ENCODE results near the gene ZBTB46. TPM values are rescaled to one million over a fixed set of nuclear protein-coding genes. Genes with fewer than 3 reads are reported as not detected.

ZBTB46 gene
- total and polyA plus RNA-seq, 10 of the 15 experiments (the other 5 are each of a cell fraction or from before 2014, with no cell fraction given), result 0.15 to 0.92 (median 0.34) TPM

DNA sequence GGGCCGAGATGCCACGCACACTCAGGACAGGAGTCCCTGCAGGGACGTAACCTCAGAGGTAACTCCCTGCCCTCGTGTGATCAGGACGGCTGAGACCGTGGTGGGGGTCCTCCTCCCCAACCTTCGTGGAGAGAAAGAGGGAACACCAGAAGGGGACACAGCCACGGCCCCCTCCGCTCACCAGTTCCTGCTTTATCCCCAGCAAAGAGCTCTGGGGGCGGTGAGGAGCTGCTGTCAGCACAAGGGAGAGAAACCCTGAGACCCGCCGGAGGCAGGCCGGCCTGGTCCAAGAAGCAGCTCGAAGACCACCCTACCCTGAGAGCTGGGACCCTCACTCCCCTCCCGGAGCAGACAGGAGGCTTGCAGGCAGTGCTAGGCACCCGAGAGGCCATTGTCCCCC is 47.1 kb downstream of the ZBTB46 start:
- no peaks in the 10 kb centered on the region for H3K9me3 ChIP-seq (replicated peaks; ENCODE audit: control insufficient read depth, insufficient read depth, low read length)
- ChIA-PET RAD21 (ENCODE audit: unreplicated experiment) (interaction anchor here (1.0 to 1.3 kb wide), 4 partner anchors 72 to 142 kb away, joined by 3 to 4 read pairs (median 3); partner anchors contain the start of gene TPD52L2), SMC1A (ENCODE audit: uncharacterized antibody, unreplicated experiment) (interaction anchor here (4.0 kb wide), 1 partner anchor 80 kb away, joined by 19 read pairs; the partner anchor contains the start of gene TPD52L2), CTCF (interaction anchor here (0.8 to 4.2 kb wide), 3 partner anchors 10 to 80 kb away, joined by 3 to 38 read pairs (median 5); partner anchors contain the start of genes ARFRP1, TPD52L2 and ZGPAT), POLR2A (no interaction called here)
- no peak for DNase-seq (ENCODE audit: low read depth, low spot score)
- H2AFZ ChIP-seq (ENCODE audit: control insufficient read depth, low read depth, low read length), result no peak overlapping the region
- peaks cover 8% of the 10 kb centered on the region for H3K4me1 ChIP-seq (ENCODE audit: control insufficient read depth, insufficient read depth, low read length)
- BruUV-seq (replicated peaks), result no TSS peak
- intact Hi-C loops (cut with micrococcal nuclease; ENCODE audit: unreplicated experiment) (no loop called here), in situ Hi-C loops (cut with MboI) (no loop called here)
- TF ChIP-seq NR2C1 (IDR thresholded peaks at IDR 0.05) (no peak), ZNF217 (IDR thresholded peaks at IDR 0.05) (no peak), FOXK2 (IDR thresholded peaks at IDR 0.05) (no peak), NR2F1 (conservative IDR thresholded peaks at IDR 0.05) (no peak), BHLHE40 (IDR thresholded peaks at IDR 0.05; ENCODE audit: borderline replicate concordance in 1 of 2, low read depth in 2 of 2, low read length in 1 of 2) (no peak), MTA3 (IDR thresholded peaks at IDR 0.05; ENCODE audit: borderline replicate concordance, low read length) (no peak), EED (IDR thresholded peaks at IDR 0.05; ENCODE audit: low read depth) (no peak), SMAD5 (IDR thresholded peaks at IDR 0.05; ENCODE audit: low read depth) (no peak), SREBF1 (IDR thresholded peaks at IDR 0.05; ENCODE audit: low read length) (no peak), ZNF24 (IDR thresholded peaks at IDR 0.05) (no peak), ATF7 (IDR thresholded peaks at IDR 0.05; ENCODE audit: low read depth) (no peak), RBBP5 (conservative IDR thresholded peaks at IDR 0.05) (no peak), BMI1 (IDR thresholded peaks at IDR 0.05; ENCODE audit: borderline replicate concordance) (no peak)
- TF ChIP-seq, protein P1, sequence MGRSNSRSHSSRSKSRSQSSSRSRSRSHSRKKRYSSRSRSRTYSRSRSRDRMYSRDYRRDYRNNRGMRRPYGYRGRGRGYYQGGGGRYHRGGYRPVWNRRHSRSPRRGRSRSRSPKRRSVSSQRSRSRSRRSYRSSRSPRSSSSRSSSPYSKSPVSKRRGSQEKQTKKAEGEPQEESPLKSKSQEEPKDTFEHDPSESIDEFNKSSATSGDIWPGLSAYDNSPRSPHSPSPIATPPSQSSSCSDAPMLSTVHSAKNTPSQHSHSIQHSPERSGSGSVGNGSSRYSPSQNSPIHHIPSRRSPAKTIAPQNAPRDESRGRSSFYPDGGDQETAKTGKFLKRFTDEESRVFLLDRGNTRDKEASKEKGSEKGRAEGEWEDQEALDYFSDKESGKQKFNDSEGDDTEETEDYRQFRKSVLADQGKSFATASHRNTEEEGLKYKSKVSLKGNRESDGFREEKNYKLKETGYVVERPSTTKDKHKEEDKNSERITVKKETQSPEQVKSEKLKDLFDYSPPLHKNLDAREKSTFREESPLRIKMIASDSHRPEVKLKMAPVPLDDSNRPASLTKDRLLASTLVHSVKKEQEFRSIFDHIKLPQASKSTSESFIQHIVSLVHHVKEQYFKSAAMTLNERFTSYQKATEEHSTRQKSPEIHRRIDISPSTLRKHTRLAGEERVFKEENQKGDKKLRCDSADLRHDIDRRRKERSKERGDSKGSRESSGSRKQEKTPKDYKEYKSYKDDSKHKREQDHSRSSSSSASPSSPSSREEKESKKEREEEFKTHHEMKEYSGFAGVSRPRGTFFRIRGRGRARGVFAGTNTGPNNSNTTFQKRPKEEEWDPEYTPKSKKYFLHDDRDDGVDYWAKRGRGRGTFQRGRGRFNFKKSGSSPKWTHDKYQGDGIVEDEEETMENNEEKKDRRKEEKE (IDR thresholded peaks at IDR 0.05), result no peak
- TF ChIP-seq, protein P2, sequence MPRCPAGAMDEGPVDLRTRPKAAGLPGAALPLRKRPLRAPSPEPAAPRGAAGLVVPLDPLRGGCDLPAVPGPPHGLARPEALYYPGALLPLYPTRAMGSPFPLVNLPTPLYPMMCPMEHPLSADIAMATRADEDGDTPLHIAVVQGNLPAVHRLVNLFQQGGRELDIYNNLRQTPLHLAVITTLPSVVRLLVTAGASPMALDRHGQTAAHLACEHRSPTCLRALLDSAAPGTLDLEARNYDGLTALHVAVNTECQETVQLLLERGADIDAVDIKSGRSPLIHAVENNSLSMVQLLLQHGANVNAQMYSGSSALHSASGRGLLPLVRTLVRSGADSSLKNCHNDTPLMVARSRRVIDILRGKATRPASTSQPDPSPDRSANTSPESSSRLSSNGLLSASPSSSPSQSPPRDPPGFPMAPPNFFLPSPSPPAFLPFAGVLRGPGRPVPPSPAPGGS (IDR thresholded peaks at IDR 0.05; ENCODE audit: borderline replicate concordance, insufficient read depth, low read depth, low read length, poor library complexity, severe bottlenecking), result no peak
- TF ChIP-seq, protein P3, sequence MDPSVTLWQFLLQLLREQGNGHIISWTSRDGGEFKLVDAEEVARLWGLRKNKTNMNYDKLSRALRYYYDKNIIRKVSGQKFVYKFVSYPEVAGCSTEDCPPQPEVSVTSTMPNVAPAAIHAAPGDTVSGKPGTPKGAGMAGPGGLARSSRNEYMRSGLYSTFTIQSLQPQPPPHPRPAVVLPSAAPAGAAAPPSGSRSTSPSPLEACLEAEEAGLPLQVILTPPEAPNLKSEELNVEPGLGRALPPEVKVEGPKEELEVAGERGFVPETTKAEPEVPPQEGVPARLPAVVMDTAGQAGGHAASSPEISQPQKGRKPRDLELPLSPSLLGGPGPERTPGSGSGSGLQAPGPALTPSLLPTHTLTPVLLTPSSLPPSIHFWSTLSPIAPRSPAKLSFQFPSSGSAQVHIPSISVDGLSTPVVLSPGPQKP (IDR thresholded peaks at IDR 0.05; ENCODE audit: low read depth, low read length), result no peak
- TF ChIP-seq, protein P4, sequence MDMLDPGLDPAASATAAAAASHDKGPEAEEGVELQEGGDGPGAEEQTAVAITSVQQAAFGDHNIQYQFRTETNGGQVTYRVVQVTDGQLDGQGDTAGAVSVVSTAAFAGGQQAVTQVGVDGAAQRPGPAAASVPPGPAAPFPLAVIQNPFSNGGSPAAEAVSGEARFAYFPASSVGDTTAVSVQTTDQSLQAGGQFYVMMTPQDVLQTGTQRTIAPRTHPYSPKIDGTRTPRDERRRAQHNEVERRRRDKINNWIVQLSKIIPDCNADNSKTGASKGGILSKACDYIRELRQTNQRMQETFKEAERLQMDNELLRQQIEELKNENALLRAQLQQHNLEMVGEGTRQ (IDR thresholded peaks at IDR 0.05; ENCODE audit: borderline replicate concordance, low read depth, low read length), result no peak
- H3K4me3 ChIP-seq, result no peak overlapping the region
- H3K9ac ChIP-seq (ENCODE audit: control insufficient read depth, insufficient read depth, low read length), result no peak overlapping the region
- no peaks in the 10 kb centered on the region for H3K79me2 ChIP-seq (ENCODE audit: control insufficient read depth, insufficient read depth, low read length)
- FAIRE-seq, result no peak
- no peaks in the 10 kb centered on the region for H4K20me1 ChIP-seq (ENCODE audit: control insufficient read depth, insufficient read depth)
- H3K36me3 ChIP-seq (ENCODE audit: control insufficient read depth in 2 of 2, insufficient read depth in 2 of 2, low read length in 1 of 2), result no peaks in the 10 kb centered on the region
- ATAC-seq, result no peak
- no peak overlapping the region for H3K27ac ChIP-seq (ENCODE audit: control insufficient read depth, insufficient read depth)
- no peaks in the 10 kb centered on the region for H3K27me3 ChIP-seq (replicated peaks in 1 of 2; ENCODE audit: control insufficient read depth in 2 of 2, insufficient read depth in 2 of 2, low read length in 1 of 2)
- H3K4me2 ChIP-seq (ENCODE audit: control insufficient read depth, insufficient read depth), result no peak overlapping the region
- WGBS (ENCODE audit: insufficient coverage, insufficient replicate concordance, low lambda C conversion rate, missing lambda C conversion rate), result 75% methylated on average over 16 of the region's 16 CpGs

Data from GM12878 (cell line).